ENCODE measurements around the gene KDM5B. TPM values are rescaled to one million over a fixed set of nuclear protein-coding genes. Genes with fewer than 3 reads are reported as not detected.

Gene KDM5B
- total and polyA plus RNA-seq, 9 of the 15 experiments (the other 6 are each of a cell fraction or from before 2014, with no cell fraction given) = 15.4 to 90.6 (median 57.1) TPM

DNA sequence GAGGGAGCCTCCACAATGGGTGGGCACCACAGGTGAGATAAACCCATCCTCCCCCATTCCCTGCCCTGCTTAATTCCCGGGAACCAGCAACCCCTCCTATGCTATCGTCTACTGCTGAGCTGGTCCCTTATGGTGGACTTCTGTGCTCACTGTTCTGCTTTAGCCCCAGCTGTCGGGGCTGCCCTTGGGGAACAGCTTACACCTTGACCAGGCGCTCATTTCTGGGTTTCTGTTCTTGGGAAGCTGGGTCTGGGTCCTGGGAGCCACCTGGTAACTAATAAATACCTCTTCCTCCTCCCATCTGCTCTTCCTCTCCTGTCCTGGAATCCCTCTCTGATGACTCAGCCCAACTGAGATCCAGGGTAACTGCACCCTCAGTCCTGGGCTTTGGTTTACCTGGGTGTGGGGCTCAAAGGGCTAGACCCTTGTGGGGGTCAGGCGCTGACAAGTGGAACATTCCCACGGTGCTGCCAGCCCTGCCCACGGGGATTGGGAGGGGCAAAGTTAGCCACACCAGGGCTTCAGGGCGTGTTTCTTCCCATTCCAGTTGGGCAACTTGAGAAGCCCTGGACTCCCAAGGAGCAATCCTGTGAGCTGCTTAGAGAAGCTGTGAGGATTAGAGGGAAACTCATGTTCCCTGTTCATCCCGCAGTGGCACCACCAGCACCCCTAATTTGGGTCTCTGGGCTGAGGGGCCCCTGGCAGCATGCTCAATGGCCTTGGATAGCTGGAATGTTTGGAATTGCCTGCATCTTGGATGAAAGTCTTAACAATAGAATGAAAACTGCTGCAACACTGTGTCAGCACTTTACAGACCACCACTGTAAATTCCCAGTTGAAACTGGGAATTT lies 4.2 kb upstream of the KDM5B start:
- no peaks in the 10 kb centered on the region for H4K20me1 ChIP-seq (replicated peaks; ENCODE audit: control insufficient read depth, insufficient read depth, low read length)
- peak overlapping the region; percentile 92 for H3K4me2 ChIP-seq (ENCODE audit: insufficient read depth, low read length)
- no peaks in the 10 kb centered on the region for H3K9me3 ChIP-seq (replicated peaks; ENCODE audit: control insufficient read depth, insufficient read depth, low read depth, low read length)
- ChIA-PET POLR2A (interaction anchor here (0.7 to 2.9 kb wide), 5 partner anchors 9 to 60 kb away, joined by 3 to 7 read pairs (median 3); no protein-coding TSS in a partner anchor), CTCF (ENCODE audit: low intra/inter-chr PET ratio) (interaction anchor here (0.6 kb wide), 1 partner anchor 169 kb away, joined by 3 read pairs; no protein-coding TSS in a partner anchor)
- H3K79me2 ChIP-seq (ENCODE audit: control insufficient read depth, insufficient read depth, low read length) = peaks cover 11% of the 10 kb centered on the region
- no peaks in the 10 kb centered on the region for H3K9me1 ChIP-seq (ENCODE audit: control insufficient read depth, insufficient read depth, low read length)
- H2AFZ ChIP-seq (ENCODE audit: low read depth, low read length) = 0 out of 2 replicates have a peak overlapping the region, but pooled peaks have one; percentile 92
- FAIRE-seq (no peak), DNase-seq (ENCODE audit: extremely low read depth in 1 of 4, low spot score in 3 of 4) (no peak), ATAC-seq (no peak)
- peak overlapping the region; percentile 12 to 62; a peak in 1 of 4 replicates for H3K9ac ChIP-seq (ENCODE audit: insufficient read depth in 1 of 2, low read depth in 2 of 2, low read length in 2 of 2)
- peaks cover 0 to 3% of the 10 kb centered on the region in 2 experiments; a peak in 1 of 5 replicates for H3K27me3 ChIP-seq (ENCODE audit: control insufficient read depth in 2 of 2, insufficient read depth in 2 of 2, low read length in 2 of 2)
- intact Hi-C loops (cut with micrococcal nuclease) (loop anchor here (5.0 kb wide), 1 partner anchor 185 kb away; no protein-coding TSS in a partner anchor), in situ Hi-C loops (cut with MboI) (no loop called here)
- TF ChIP-seq NFE2 (IDR thresholded peaks at IDR 0.05; ENCODE audit: low read depth) (peak; percentile 33; the same call in 1 of the 2 replicates), C11orf30 (IDR thresholded peaks at IDR 0.05; ENCODE audit: low read depth) (peak; percentile 34; the same call in 1 of the 2 replicates), JUND (IDR thresholded peaks at IDR 0.05; ENCODE audit: borderline replicate concordance, low read depth, low read length) (0 out of 2 replicates have a peak, but pooled peaks have one; percentile 11), JUND (tag; IDR thresholded peaks at IDR 0.05; ENCODE audit: borderline replicate concordance, low read depth, low read length) (no peak), ERF (CRISPR knock-in tag; IDR thresholded peaks at IDR 0.05) (no peak), ZNF77 (CRISPR knock-in tag; IDR thresholded peaks at IDR 0.05) (no peak), SIX5 (IDR thresholded peaks at IDR 0.05; ENCODE audit: borderline replicate concordance in 1 of 2, insufficient read depth in 1 of 2, low read depth in 1 of 2, low read length in 2 of 2) (no peak), SRF (CRISPR knock-in tag; IDR thresholded peaks at IDR 0.05) (no peak), ZNF316 (IDR thresholded peaks at IDR 0.05) (peak; percentile 23; the same call in 1 of the 2 replicates), SUPT5H (IDR thresholded peaks at IDR 0.05) (no peak), SAFB (IDR thresholded peaks at IDR 0.05; ENCODE audit: borderline replicate concordance, low read depth, low read length) (no peak)
- TF ChIP-seq, protein P1, sequence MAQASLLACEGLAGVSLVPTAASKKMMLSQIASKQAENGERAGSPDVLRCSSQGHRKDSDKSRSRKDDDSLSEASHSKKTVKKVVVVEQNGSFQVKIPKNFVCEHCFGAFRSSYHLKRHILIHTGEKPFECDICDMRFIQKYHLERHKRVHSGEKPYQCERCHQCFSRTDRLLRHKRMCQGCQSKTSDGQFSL (CRISPR knock-in tag; IDR thresholded peaks at IDR 0.05) = no peak
- TF ChIP-seq, protein P1 (tag; IDR thresholded peaks at IDR 0.05) = no peak
- TF ChIP-seq, protein P2, sequence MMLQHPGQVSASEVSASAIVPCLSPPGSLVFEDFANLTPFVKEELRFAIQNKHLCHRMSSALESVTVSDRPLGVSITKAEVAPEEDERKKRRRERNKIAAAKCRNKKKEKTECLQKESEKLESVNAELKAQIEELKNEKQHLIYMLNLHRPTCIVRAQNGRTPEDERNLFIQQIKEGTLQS (IDR thresholded peaks at IDR 0.05) = peak; percentile 26
- TF ChIP-seq, protein P2 (CRISPR knock-in tag; conservative IDR thresholded peaks at IDR 0.05) = no peak
- WGBS (ENCODE audit: insufficient coverage, low coverage, missing lambda C conversion rate) = 42% methylated on average over 9 of the region's 9 CpGs
- peaks cover 27 to 29% of the 10 kb centered on the region in 2 experiments for H3K4me1 ChIP-seq (replicated peaks in 1 of 2; ENCODE audit: control insufficient read depth in 2 of 2, insufficient read depth in 2 of 2, low read length in 2 of 2)
- no peak overlapping the region for H3K27ac ChIP-seq (ENCODE audit: extremely low read depth, low read depth, low read length)
- no peaks in the 10 kb centered on the region for H3K36me3 ChIP-seq (ENCODE audit: control insufficient read depth, insufficient read depth, low read length)
- BruUV-seq (replicated peaks) = no TSS peak
- H3K4me3 ChIP-seq = no peak overlapping the region

Data from K562 (cell line).